GM12878 (cell line): Measurements from ENCODE around the gene CCK. TPM values are rescaled to one million over a fixed set of nuclear protein-coding genes. Genes with fewer than 3 reads are reported as not detected.

Experiments
- ATAC-seq: fragments of 200-7000 bp; cut with Tn5 transposase; 3 replicates; pipeline ENCODE4 v1.9.1; 2020; ENCODE audit warnings: mild to moderate bottlenecking, moderate library complexity
- BruUV-seq: library from RNA; stranded (reverse); fragments of 400-500 nt; replicated peaks from 2 replicates; lab custom pipeline; 2021; lab: Mats Ljungman, UMichigan
- CTCF ChIA-PET: fragments of 300-600 bp; sonication (Branson Sonifier 250); formaldehyde crosslinking; extraction: SDS; loops from one replicate; lab custom pipeline; 2021; ENCODE audit warnings: inconsistent platforms; lab: Yijun Ruan, JAX
- POLR2A ChIA-PET: fragments of 350-600 bp; formaldehyde crosslinking; extraction: SDS; loops from one replicate; lab custom pipeline; 2021; ENCODE audit warnings: inconsistent platforms; lab: Charles Lee
- RAD21 ChIA-PET: fragments of 300-600 bp; sonication (Branson Sonifier 250); formaldehyde crosslinking; loops from one replicate; lab custom pipeline; 2023; ENCODE audit warnings: antibody characterized with exemption; ENCODE audit not compliant: unreplicated experiment; lab: Charles Lee
- SMC1A ChIA-PET: fragments of 300-600 bp; sonication (Branson Sonifier 250); formaldehyde crosslinking; loops from one replicate; lab custom pipeline; 2023; ENCODE audit not compliant: unreplicated experiment, uncharacterized antibody; lab: Charles Lee
- DNase-seq: peaks from one replicate; pipeline ENCODE4 v3.0.0-alpha.2; 2011; ENCODE audit warnings: low read depth, low spot score
- FAIRE-seq: peaks from 3 replicates; lab custom pipeline; 2011; peaks lifted over from hg19 to GRCh38; lab: Jason Lieb, UNC
- H2AFZ ChIP-seq: 2 replicates; pipeline ENCODE4 v1.6.0; 2011; ENCODE audit warnings: low read depth, low read length, control low read depth; ENCODE audit not compliant: control insufficient read depth
- H3K27ac ChIP-seq: 2 replicates; pipeline ENCODE4 v1.5.1; 2011; ENCODE audit warnings: control low read depth; ENCODE audit not compliant: control insufficient read depth, insufficient read depth
- H3K27me3 ChIP-seq, 2 experiments: replicated peaks in 1 of 2; 2 replicates each; pipeline versions ENCODE4 v1.6.0 to v1.6.1; 2011; ENCODE audit warnings: low read length in 1 of 2; ENCODE audit not compliant: control insufficient read depth in 2 of 2, insufficient read depth in 2 of 2
- H3K36me3 ChIP-seq, 2 experiments: 2 replicates each; pipeline ENCODE4 v1.5.1; 2011; ENCODE audit warnings: low read length in 1 of 2; ENCODE audit not compliant: control insufficient read depth in 2 of 2, insufficient read depth in 2 of 2
- H3K4me1 ChIP-seq: 2 replicates; pipeline ENCODE4 v1.6.1; 2011; ENCODE audit warnings: mild to moderate bottlenecking, low read length, moderate library complexity, mixed read lengths; ENCODE audit not compliant: control insufficient read depth, insufficient read depth
- H3K4me2 ChIP-seq: 2 replicates; pipeline ENCODE4 v1.6.0; 2011; ENCODE audit warnings: control low read depth; ENCODE audit not compliant: control insufficient read depth, insufficient read depth
- H3K4me3 ChIP-seq: fragments of 200-600 bp; sonication (generic); 2 replicates; pipeline ENCODE4 v1.5.1; 2016
- H3K79me2 ChIP-seq: 2 replicates; pipeline ENCODE4 v1.6.0; 2011; ENCODE audit warnings: low read length; ENCODE audit not compliant: control insufficient read depth, insufficient read depth
- H3K9ac ChIP-seq: 2 replicates; pipeline ENCODE4 v1.8.0; 2011; ENCODE audit warnings: low read length, control low read depth, mixed read lengths; ENCODE audit not compliant: control insufficient read depth, insufficient read depth
- H3K9me3 ChIP-seq: replicated peaks from 3 replicates; pipeline ENCODE4 v1.5.1; 2011; ENCODE audit warnings: mild to moderate bottlenecking, low read length; ENCODE audit not compliant: control insufficient read depth, insufficient read depth
- H4K20me1 ChIP-seq: 2 replicates; pipeline ENCODE4 v1.6.0; 2011; ENCODE audit not compliant: control insufficient read depth, insufficient read depth
- BCLAF1 ChIP-seq: fragments of 450-650 bp; IDR thresholded peaks from 2 replicates; pipeline ENCODE4 v1.6.1; 2017; ENCODE audit warnings: antibody characterized with exemption, mild to moderate bottlenecking, moderate library complexity
- BHLHE40 ChIP-seq, 2 experiments: fragments of 450-650 bp in 1 of 2; IDR thresholded peaks; 2 replicates each; pipeline ENCODE4 v1.6.1; 2011 to 2017; ENCODE audit warnings: low read depth in 2 of 2, borderline replicate concordance in 1 of 2, improper control_type of control experiment in 1 of 2, low read length in 1 of 2, mild to moderate bottlenecking in 1 of 2
- CHD1 ChIP-seq: IDR thresholded peaks from 2 replicates; pipeline ENCODE4 v1.6.1; 2012; ENCODE audit warnings: low read depth, low read length, improper control_type of control experiment
- CREB1 ChIP-seq: IDR thresholded peaks from 2 replicates; pipeline ENCODE4 v1.6.1; 2012; ENCODE audit warnings: low read depth, mild to moderate bottlenecking, inconsistent platforms
- NR2C1 ChIP-seq: fragments of 450-650 bp; IDR thresholded peaks from 2 replicates; pipeline ENCODE4 v1.6.1; 2017; ENCODE audit warnings: antibody characterized with exemption, mild to moderate bottlenecking, moderate library complexity
- NR2C2 ChIP-seq: IDR thresholded peaks from 2 replicates; pipeline ENCODE4 v1.6.1; 2011; ENCODE audit warnings: borderline replicate concordance, low read depth; ENCODE audit not compliant: control insufficient read depth, insufficient read length
- RELB ChIP-seq: fragments of 450-650 bp; IDR thresholded peaks from 2 replicates; pipeline ENCODE4 v1.6.1; 2017; ENCODE audit warnings: low read depth, mild to moderate bottlenecking, moderate library complexity
- SKIL ChIP-seq: fragments of 450-650 bp; IDR thresholded peaks from 2 replicates; pipeline ENCODE4 v1.6.1; 2017; ENCODE audit warnings: mild to moderate bottlenecking, low read depth, inconsistent platforms; ENCODE audit not compliant: poor library complexity, severe bottlenecking
- ZNF687 ChIP-seq: fragments of 450-650 bp; IDR thresholded peaks from 2 replicates; pipeline ENCODE4 v1.6.1; 2017; ENCODE audit warnings: mild to moderate bottlenecking, moderate library complexity
- WGBS: methylation state at CpG from one replicate; pipeline ENCODE4 v1.1.6; 2016; ENCODE audit warnings: low lambda C conversion rate; ENCODE audit not compliant: insufficient replicate concordance, insufficient coverage; ENCODE audit errors: missing lambda C conversion rate; 5-methylcytosine and 5-hydroxymethylcytosine counted together
- in situ Hi-C: fragments of 300-500 bp; cut with MboI; formaldehyde crosslinking; loops from 9 replicates; pipeline ENCODE4 v1.14.3; 2018; ENCODE audit warnings: mixed read lengths
- intact Hi-C: fragments of 100-400 bp; cut with micrococcal nuclease; formaldehyde crosslinking; loops from one replicate; pipeline ENCODE4 v1.14.2; 2022; ENCODE audit not compliant: unreplicated experiment
- polyA plus RNA-seq, 11 experiments: library from polyadenylated mRNA; depleted of rRNA in 4 of 11; unstranded in 6 of 11; stranded (reverse) in 5 of 11; fragments of >200 nt; fragmentation: Nextera tagmentation in 4 of 11; fragmentation: Illumina TruSeq in 1 of 11; extraction: Ambion mirVana in 4 of 11; extraction: Trizol in 1 of 11; gene quantifications; 1 replicate in 1 of 11; 2 replicates in 10 of 11; pipeline versions ENCODE4 v1.2.1 to v1.2.3, GENCODE V29; 2011 to 2016; ENCODE audit warnings: inconsistent platforms in 2 of 11, missing spikeins in 2 of 11, low read depth in 1 of 11
- total RNA-seq, 4 experiments: library from RNA; depleted of rRNA in 3 of 4; stranded (reverse); fragments of >200 nt in 3 of 4; fragmentation: Illumina TruSeq in 1 of 4; extraction: Trizol in 1 of 4; gene quantifications; 2 replicates each; pipeline versions ENCODE4 v1.2.1 to v1.2.3, GENCODE V29; 2013 to 2021

The CCK gene
- total and polyA plus RNA-seq, 10 of the 15 experiments (the other 5 are each of a cell fraction or from before 2014, with no cell fraction given) = not detected

GRCh38 chr3:42209917-42210316 is 56.1 kb downstream of the CCK start:
- ATAC-seq (no peak), FAIRE-seq (no peak), DNase-seq (no peak)
- no peaks in the 10 kb centered on the region for H4K20me1 ChIP-seq
- ChIA-PET RAD21 (no interaction called here), SMC1A (interaction anchor here (1.1 to 1.8 kb wide), 5 partner anchors 14 to 90 kb away, joined by 3 to 8 read pairs (median 6); no protein-coding TSS in a partner anchor), CTCF (interaction anchor here (1.0 kb wide), 1 partner anchor 19 kb away, joined by 4 read pairs; no protein-coding TSS in a partner anchor), POLR2A (no interaction called here)
- TF ChIP-seq NR2C1 (no peak), RELB (no peak), CHD1 (no peak), BCLAF1 (no peak), ZNF687 (no peak), NR2C2 (no peak), CREB1 (no peak), BHLHE40 (IDR thresholded peaks at IDR 0.05; ENCODE audit: borderline replicate concordance in 1 of 2, low read depth in 2 of 2, low read length in 1 of 2) (no peak), SKIL (no peak)
- no peaks in the 10 kb centered on the region for H3K27me3 ChIP-seq
- no peak overlapping the region for H3K9ac ChIP-seq
- H3K79me2 ChIP-seq = no peaks in the 10 kb centered on the region
- in situ Hi-C loops = no loop called here
- no peaks in the 10 kb centered on the region for H3K9me3 ChIP-seq
- intact Hi-C loops = no loop called here
- peaks cover 43% of the 10 kb centered on the region for H3K4me1 ChIP-seq
- WGBS = 90% methylated on average over 10 of the region's 12 CpGs
- H3K27ac ChIP-seq = no peak overlapping the region
- H3K4me2 ChIP-seq = no peak overlapping the region
- peaks cover 12 to 18% of the 10 kb centered on the region in 2 experiments for H3K36me3 ChIP-seq
- no peak overlapping the region for H3K4me3 ChIP-seq
- H2AFZ ChIP-seq = no peak overlapping the region
- no TSS peak for BruUV-seq
